ENCODE measurements around the gene ITGA11. TPM values are rescaled to one million over a fixed set of nuclear protein-coding genes. Genes with fewer than 3 reads are reported as not detected.

Gene ITGA11
- total RNA-seq, 2 experiments from 2014 or later, result 0.19 TPM; not detected in 1

DNA sequence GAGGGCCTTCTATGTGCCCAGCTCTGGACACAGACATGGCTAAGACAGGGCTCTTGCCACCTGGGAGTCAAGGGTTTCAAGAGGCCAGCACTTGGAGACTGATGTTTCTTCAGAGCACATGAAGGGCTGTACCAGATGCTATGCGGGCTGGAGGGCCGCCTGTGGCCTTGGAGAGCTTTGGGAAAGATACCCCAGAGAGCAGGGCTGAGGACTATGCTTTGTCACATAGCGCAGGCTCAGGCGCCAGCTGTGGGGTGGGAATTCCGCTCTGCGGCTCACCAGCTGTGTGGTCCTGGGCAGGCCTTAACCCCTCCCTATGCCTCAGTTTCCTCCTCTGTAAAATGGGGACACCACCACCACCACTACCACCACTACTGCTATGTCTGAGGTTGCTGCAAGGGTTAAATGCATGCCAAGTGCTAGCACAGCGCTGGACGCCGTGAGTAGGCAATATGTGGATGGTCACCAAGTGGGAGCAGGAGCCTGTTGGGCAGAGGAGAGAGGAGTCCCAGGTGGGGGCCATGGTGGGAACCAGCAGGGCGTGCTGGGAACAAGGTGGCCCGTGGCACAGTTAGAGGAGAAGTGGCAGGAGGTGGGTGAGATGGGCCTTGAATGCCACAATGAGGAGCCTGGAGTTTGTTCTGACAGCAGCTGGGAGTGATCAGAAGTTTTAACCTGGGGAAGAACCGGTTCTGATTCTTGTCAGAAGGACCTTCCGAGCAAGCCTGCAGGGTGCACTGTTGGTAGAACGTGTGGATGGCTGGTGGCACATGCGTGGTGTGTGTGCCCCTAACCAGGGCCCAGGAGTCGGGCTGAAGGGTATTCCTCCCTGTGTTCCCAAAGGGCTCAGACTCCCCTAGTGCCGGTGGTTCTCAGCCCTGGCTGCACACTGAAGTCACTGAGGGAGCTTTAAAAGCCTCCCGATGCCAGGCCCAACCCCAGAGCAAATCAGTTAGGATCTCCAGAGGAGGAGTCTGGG is 112.7 kb downstream of the ITGA11 start:
- CTCF ChIA-PET, result no interaction called here
- POLR2A ChIA-PET, result no interaction called here

DNA sequence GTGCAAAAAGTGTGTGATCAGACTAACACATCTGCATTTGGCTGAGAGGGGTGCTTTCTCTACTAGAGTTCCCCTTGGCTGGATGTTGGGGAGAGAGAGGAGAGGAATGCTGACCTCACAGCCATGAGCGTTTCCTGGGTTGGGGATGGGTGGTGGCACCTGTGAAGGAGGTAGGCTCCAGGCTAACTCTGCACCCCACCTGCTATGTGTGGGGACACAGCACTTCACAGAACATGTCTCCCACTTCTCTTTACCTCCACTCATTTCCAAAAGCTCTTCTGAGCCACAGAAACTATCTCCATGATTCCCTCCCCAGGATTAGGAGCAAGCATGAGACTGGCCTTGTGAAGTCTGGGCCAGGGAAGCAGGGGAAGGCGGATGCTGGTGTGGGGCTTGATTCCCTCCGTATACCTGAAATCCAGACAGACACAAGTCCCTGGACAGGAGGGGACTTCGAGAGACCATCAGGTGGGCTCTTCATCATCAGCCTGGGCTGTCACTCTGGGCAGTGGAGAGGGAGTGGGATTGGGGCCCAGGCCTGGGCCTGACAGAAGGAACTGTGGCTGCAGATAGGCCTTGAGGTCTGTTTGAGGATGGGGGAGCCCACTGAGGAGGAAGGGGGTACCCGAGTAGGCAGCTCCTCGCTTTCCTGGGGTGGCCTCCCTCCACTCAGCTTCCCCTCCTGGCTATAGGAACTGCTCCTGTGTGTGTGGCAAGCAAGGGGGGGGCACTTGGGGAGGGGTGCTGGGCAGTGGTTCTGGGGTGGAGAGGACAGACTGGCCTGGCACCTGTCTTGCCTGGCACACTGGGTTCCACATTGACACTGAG is 113.7 kb downstream of the ITGA11 start:
- CTCF ChIA-PET, result no interaction called here

DNA sequence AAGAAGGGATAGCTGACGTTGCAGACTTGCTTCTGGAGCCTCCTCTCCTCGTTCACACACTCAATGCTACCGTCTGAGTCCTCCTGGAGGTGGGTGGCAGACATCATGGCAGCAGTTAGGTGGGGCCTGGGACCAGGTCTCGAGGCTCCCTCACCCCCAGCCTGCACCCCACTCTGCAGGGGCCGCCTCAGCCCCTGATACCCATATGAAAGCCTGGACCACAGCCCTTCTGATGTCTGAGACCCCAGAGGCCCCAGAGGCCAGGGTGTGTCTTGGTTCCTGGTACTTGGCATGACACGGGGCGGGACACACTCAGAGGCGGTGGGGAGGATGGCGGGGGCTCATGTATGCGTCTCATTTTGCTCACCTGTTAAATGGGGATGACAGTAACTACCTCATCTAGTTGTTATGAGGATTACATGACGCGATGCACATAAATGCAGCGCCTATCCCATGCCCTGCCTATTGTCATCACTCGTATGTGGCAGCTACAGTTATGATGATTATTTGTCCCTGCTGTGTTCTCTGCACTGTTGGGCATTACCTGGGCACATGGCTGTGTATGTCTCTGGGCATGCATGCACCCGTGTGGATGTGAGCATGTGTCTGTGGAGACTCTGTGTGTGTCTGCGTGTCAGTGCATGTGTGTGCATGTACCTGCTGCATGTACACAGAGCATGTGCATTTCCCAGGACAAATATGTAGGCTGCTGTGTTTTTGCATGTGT is 114.5 kb downstream of the ITGA11 start:
- ChIA-PET CTCF (no interaction called here), POLR2A (no interaction called here)

More for the DNA sequence above, 113.7 kb downstream of the ITGA11 start:
- POLR2A ChIA-PET, result no interaction called here

DNA sequence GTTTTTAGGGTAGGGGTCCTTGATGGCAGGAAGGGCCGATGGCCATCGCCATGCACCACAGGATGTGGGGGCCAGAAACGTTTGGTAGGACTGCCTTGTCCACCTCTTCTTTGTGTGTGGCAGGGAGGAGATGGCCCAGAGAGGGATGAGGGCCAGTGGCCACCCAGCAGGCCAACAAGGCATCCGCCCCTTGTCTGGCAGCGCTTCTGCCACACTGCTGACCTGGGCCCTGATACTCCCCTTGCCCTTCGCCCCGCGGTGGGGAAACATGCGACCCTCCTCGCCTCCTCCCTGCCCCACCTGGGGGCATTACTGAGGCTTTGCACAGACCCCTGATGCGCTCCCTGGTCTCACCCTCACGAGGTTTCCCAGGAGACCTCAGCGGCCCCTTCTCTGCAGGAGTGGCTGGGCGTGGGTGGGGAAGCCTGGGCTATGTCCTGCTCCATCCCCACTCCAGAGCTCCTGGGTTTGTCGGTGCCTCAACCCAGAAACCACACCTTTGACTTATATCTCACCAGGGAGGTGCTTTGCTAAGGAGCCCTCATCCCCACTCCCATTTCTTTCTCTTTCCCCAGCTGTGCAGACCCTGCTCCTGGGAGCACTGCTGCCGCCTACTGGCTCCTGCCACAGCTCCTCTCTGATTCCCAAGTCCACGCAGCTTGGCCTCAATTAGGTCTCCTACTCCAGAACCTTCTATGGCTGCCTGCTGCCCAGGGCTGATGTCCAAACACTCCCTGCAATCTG is 115.7 kb downstream of the ITGA11 start:
- ChIA-PET POLR2A (no interaction called here), CTCF (no interaction called here)

DNA sequence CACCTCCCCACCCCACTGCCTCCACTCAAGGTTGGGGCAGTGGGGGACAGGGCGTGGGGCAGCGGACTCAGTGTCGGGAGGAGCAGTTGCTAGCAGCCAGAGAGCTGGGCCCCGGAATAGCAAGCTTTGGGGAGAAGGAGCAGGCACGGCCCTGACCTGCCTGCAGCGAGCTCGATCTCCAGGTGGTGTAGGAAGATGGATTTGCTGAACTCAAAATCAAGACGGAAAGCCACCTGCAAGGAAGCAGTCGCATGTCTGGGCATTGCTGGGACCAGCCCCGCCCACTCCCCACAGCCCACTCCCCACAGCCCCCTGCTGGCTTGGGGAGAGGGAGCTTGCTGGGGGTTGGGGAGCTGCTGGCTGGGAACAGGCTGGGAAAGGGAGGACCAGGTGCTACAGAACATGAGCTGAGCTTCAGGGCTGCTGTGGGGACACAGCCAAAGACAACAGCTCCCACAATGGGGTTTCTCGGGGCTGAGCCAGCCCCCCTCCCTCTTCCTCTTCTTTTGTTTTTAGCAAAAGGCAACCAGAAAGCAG is 116.4 kb downstream of the ITGA11 start:
- CTCF ChIA-PET, result no interaction called here
- POLR2A ChIA-PET, result no interaction called here

DNA sequence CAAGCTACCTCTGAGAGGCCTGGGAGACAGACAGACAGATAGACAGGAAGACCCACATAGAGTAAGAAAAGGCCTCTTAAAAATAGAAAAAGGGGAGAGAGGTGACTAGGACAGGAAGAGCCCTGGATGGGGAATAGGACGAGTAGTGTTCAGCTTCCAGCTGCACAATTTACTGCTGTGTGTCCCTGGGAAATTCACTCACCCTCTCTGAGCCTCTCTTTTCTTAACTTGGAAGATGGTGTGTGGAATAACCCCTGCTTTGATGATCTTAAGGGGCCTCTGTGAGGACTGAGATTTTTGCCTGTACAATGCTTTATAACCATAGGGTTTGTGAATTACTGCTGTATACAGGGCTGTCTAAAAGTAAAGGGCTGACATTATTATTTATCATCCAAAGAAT is 116.9 kb downstream of the ITGA11 start:
- ChIA-PET POLR2A (no interaction called here), CTCF (no interaction called here)

DNA sequence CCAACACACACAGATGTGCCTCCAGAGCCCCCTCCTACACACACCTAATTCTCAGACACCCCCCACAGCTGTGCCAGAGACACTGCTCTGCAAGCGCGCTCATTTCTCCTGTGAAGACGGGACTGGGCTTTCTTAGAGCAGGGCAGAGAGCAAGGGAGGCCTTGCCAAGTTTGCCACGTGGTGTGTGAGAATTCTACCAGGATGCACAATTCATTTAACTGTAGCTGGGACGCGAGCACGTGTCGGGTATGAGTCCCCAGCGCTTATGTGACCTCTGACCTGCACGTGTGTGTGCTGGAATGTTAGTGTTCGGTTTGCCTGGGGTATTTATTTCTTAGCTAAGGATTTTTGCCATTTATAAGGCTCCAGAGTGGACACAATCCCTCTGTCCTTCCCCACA is 117.4 kb downstream of the ITGA11 start:
- CTCF ChIA-PET, result no interaction called here
- POLR2A ChIA-PET, result no interaction called here

DNA sequence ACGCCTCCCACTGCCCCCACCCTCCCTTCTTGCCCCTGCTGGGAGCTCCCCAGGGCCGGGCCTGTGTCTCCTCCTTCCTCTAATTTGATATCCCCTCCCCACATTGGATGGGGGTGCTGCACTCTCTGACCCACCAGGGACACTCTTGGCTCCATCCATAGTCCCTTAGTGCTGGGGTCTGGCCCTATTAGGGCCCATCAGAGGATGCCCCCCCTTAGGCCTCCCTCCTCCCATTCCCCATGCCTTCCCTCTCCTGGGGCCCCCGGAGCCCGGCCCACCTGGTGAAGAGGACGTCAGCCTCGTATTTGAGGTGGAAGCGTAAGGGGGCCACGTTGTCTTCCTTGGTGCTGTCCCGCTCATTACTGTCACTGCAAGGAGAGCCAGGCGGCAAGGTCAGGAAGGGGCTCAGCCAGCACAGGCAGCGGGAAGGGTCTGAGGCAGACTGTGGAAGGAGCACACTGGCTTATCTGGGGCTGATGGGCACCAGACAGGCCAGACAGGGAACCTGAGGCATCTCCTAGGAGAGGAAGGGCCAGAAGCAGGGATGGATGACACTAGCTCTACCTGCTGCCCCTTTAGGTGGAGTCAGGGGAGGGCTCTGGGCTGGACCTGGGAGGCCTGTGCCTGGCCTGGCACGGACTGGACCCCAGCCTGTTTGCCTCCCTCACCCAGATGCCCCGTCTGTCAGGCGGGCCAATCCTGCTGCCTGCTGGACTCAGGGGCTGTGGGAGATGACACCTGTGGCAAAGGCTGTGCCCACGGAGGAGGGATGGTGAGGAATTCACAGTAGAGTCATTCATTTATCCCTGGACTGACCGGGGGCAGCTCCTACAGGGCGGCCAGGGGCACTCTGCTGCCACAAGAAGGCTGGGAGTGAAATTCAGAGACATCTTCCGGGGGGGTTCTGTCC is 118.2 kb downstream of the ITGA11 start:
- ChIA-PET CTCF (no interaction called here), POLR2A (no interaction called here)

DNA sequence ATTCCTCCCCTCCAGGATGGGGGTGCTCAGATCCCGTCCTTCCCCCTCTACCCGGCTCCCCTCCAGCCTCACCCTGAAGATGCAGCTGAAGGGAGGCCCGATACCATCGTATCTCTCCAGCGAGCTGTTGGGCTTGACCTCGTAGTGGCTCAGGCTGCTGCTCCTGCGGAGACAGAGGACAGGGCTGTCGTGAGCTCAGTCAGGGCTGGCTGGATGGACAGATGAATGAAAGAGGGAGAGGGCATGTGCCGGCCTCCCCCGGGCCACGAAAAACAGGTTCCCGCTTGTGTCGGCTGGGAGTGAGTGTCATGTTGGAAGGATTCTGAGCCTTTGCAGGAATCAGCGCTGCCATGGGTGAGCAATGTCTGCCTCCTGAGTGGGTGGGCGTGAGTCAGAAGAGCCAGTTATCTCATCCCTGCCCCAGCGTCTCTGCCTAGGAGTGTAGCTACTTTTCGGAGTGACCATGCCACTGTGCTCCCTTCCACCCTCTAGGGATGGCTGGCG is 119.2 kb downstream of the ITGA11 start:
- POLR2A ChIA-PET, result no interaction called here
- CTCF ChIA-PET, result no interaction called here

DNA sequence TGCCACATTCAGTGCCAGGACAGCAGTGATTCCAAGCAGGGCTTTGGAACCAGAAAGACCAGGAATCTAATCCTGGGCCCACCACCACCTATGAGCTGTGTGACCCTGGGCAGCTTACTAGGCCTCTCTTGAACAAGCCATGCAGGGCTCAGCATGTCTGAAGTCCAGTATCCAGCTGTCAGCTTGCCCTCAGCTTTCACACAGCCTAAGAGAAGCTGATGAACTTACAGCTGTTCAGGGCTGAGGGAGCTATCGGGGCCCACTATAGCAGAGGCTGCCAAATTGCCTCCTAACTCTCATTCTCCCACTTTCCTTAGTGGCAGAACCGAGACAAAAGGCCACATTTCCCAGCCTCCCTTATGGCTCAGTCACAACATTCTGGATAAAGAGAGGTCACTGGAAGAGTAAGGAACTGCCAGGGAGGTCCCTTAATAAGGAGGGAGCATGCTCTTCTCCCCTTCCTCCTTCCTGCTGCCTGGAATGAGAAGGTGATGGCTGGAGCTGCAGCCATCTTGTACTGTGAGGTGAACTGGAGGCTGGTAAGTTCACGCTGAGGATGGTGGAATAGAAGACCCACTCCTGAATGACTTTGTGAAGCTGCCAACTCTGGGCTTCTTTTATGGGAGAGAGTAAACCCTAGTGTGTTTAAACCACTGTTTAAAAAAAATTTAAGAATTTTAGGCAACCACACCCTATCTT is 120.0 kb downstream of the ITGA11 start:
- CTCF ChIA-PET, result no interaction called here
- POLR2A ChIA-PET, result no interaction called here

DNA sequence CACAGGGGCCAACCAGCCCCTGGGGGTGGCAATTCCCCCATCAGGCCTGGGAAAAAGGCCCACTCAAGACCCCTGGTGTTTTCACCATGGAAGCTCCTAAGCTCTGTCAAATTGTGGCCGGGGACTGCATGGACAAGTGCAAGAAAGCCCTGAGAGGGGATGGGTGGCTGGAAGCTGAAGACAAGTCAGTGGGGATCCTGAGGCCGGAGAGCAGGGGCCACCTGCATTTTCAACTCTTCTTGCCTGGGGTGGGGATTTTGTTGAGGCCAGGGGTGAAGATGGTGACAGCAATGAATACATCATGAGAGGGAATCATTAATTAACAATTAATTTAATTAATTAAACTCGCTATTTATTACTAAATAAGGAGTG is 120.5 kb downstream of the ITGA11 start:
- POLR2A ChIA-PET, result no interaction called here
- CTCF ChIA-PET, result no interaction called here

DNA sequence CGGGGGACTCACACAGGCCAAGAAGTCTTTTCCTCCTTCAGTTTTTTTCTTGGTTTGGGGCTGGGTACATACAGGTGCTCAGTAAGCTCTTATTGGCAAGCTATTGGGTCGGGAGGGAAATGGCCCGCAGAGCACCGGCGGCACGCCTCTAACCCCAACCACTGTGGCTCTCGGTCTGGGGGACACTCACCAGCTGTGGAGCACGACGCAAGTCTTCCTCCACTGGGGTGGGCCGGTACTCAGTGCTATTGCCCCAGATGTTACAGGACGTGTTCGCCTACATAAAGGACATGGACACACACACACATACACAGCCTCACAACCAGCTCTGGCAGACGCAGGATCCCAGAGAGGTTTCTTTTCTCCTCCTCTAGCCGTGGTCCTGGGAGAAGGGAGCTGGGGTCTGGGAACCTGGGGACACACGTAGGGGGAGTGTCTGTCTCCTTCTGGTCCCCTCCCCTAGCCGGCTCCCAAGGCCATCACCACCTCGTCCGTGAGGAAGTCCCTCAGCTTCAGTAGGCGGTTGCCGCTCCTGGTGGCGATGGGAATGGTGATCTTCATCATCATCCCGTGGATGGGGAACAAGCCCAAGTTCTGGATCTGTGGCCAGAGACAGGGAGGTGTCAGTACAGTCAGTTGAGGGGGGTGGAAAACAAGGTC is 121.0 kb downstream of the ITGA11 start:
- ChIA-PET POLR2A (no interaction called here), CTCF (no interaction called here)

DNA sequence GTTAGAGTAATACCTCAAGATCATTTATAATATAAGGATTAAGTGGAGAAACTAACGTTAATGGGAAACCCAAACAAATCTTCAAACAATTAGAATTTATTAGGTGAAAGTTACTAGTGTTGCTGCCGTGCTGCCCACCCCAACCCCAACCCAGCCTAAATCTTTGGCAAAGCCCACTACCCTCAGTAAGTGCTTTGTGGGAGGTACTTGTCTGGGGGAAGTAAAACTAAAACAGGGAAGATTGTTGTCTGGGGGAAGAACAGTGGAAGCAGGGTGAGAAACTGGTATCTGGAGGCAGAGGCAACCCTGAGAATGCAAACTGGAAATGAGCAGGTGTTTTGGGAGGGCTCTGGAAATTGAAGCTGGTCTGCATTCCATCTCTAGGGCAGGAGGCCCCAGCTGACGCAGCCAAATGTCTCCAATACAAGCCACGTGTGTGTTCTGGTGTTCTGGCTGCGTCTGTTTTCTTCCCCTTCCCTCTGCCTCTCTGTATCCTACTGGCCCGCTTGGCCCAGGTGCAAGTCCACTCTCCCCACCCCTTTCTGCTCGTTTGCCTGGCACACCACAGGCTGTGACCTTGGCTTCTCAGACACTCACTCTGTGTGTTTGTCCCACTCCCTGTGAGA is 121.7 kb downstream of the ITGA11 start:
- ChIA-PET POLR2A (no interaction called here), CTCF (no interaction called here)

DNA sequence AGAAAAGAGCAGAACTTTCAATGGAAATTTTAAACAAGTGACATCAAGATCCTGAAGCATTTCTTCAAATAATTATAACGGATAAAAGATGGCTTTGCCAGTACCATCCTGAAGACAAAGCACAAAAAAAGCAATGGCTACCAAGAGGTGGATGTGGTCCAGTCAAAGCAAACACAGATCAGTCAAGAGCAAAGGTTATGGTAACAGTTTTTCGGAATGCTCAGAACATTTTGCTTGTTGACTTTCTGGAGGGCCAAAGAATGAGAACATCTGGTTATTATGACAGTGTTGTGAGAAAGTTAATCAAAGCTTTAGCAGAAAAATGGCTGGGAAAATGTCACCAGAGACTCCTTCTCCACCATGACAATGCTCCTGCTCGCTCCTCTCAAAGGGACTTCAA is 122.9 kb downstream of the ITGA11 start:
- ChIA-PET CTCF (interaction anchor here (0.6 to 0.8 kb wide), 2 partner anchors 56 to 323 kb away, joined by 3 read pairs; no protein-coding TSS in a partner anchor), POLR2A (no interaction called here)

DNA sequence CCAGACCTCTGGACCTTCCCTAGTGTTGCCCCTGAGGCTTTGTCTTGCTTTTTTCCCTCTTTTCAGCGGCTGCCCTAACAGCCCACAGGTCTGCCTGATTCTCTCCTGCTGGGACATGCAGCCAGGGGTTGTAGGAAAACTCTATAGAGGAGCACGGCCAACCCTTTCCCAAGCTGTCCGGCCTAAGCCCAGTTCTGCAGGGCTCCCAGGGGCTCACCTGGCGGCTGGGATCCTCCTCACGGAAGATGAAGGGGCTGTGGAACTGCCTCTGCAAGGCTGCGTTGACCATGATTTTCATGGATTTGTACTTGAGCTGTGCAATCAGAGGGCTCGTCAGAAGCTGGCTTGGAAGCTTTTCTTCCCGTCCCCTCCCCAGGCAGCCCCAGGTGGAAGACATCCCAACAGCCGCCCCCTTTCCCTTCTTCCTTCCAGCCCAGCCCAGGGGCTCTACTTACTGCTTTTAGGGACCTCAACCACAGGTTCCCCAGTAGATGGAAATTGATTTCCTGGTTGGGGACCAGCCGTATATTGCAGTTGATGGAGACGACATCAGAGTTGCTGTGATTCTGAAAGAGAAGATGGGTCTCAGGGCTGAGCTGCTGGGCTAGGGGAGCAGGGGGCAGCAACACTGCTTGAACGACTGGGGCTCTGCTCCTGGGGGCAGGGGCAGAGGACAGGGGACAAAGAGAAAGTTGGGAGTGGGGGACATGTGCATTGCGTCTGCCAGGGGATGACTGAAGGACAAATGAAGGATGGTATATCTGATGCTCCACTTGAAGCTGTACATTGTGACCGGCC is 124.6 kb downstream of the ITGA11 start:
- ChIA-PET POLR2A (interaction anchor here (1.3 kb wide), 1 partner anchor 30 kb away, joined by 4 read pairs; the partner anchor contains the start of gene FEM1B), CTCF (interaction anchor here (0.8 to 1.6 kb wide), 8 partner anchors 10 to 255 kb away, joined by 3 to 6 read pairs (median 4); no protein-coding TSS in a partner anchor)

DNA sequence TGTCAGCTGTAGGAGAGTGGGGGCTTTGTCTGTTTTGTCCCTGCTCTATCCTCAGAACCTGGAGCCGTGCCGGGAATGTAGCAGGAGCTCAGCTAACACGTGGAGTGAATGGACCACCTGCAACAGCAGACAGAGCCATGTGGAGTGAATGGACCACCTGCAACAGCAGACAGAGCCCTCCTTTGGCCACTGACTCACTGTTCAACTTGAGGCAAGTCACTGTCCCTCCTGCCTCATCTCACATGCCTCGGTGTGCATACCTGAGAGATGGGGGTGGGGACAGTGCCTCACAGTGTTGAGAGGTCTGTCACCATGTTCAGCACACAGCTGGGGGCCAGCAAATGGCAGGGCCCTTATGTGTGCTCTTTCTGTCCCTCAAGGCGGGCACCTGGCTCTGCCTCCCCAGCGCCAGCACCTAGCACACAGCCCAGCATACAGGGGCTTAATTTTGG is 126.5 kb downstream of the ITGA11 start:
- ChIA-PET POLR2A (no interaction called here), CTCF (interaction anchor here (0.7 to 1.9 kb wide), 3 partner anchors 18 to 343 kb away, joined by 4 to 16 read pairs (median 6); no protein-coding TSS in a partner anchor)
